Karpas-422 (cell line): ENCODE data around the gene TRIM77. TPM values are rescaled to one million over a fixed set of nuclear protein-coding genes. Genes with fewer than 3 reads are reported as not detected.

Experiments used
- small RNA-seq: library from RNA; depleted of rRNA; stranded (forward); fragments of <200 nt; gene quantifications from one replicate; pipeline ENCODE3, GENCODE V24; 2014
- total RNA-seq: library from RNA; depleted of rRNA; stranded (reverse); fragments of >200 nt; shearing (Covaris generic); gene quantifications from 2 replicates; pipeline ENCODE4 v1.2.3, GENCODE V29; 2014; ENCODE audit warnings: low replicate concordance; rRNA removed

The TRIM77 gene
- total RNA-seq, 1 experiment from 2014 or later, result not detected

Small RNA genes lying within 50 kb of the gene (small RNA-seq; reads per million reads assigned to genes)
- gene AP003122.3, result not detected

Other genes starting within 250 kb of the TRIM77 start
- not detected in 2 replicates for gene NOX4, start 218.9 kb upstream of the TRIM77 start, total RNA-seq
- gene TRIM49, start 98.3 kb downstream of the TRIM77 start, total RNA-seq, result not detected in 2 replicates
- gene TRIM64B, start 168.2 kb downstream of the TRIM77 start, total RNA-seq, result not detected in 2 replicates
- not detected in 2 replicates for gene TRIM49D1, start 211.9 kb downstream of the TRIM77 start, total RNA-seq
- gene TRIM49D2, start 213.8 kb downstream of the TRIM77 start, total RNA-seq, result not detected in 2 replicates